Measurements from ENCODE around the gene TEX13C. TPM values are rescaled to one million over a fixed set of nuclear protein-coding genes. Genes with fewer than 3 reads are reported as not detected.
"Not testable (repeated sequence)": the region's sequence is repeated elsewhere in the genome, so short reads cannot be mapped to it uniquely, and the experiment has no call there.

The TEX13C gene
- total RNA-seq = not detected

GRCh38 chrX:125319646-125320521 lies at the start of gene TEX13C:
TSS of gene TEX13C (plus strand) at chrX:125319871. CDS start at chrX:125320120, 249 bp downstream.
- DNase-seq (ENCODE audit: low spot score) = no peak

DNA sequence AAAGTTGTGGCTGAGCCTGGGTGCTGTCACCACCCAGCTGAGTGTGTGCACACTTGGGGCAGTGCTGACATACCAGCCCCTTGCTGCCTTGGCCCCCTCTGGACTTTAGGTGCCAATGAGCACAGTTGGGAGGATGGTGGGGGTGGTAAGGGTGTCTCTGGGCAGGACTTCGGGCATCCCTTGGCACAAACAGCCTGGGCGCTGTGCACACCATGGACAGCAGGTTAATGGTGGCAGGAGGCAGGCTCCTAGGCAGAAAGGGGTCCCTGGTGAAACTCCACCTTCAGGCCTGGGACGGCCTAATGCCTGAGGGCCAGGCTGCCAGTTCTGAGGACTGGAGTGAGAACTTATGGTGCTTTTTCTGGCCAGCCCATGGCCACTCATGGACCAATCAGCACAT lies 32.4 kb upstream of the TEX13C start:
- DNase-seq (ENCODE audit: low spot score) = no peak

DNA sequence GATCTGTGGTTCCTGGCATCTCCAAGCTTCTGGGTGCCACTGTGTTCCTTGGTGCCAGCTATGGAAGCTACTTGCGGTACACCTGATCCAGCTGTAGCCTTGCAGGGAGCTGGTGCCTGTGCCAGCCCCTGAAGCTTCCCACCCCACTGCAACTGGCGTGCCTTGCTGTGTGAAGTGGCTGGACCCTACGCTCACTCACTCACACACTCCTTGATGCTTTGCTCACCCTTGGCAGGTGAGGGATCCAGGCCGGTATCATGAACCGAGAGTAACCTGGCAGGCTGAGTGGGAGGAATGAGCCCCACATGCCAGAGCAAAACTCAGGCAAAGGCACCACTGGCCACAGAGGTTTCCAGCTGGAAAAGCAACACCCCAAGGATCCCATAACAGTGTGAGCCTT lies 31.3 kb upstream of the TEX13C start:
- no peak for DNase-seq (ENCODE audit: low spot score)

DNA sequence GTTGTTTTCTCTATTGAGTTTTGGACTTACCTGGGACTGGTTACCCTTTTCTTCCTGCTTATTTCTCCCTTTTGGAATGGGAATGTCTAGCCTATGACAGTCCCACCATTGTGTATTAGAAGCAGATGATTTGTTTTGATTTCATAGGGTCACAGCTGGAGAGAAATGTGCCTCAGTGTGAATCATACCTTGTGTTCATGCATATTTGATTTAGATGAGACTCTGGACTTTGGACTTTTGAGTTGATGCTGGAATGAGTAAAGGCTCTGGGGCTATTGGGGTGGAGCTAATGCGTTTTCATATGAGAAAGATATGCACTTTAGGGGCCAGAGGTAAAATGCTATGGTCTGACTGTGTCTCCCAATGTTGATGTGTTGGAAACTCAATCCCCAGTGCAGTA lies 30.5 kb upstream of the TEX13C start:
- DNase-seq (ENCODE audit: low spot score) = no peak

GRCh38 chrX:125289920-125290319 lies 29.8 kb upstream of the TEX13C start:
- DNase-seq (ENCODE audit: low spot score) = no peak

GRCh38 chrX:125291124-125291523 lies 28.5 kb upstream of the TEX13C start:
- no peak for DNase-seq (ENCODE audit: low spot score)

GRCh38 chrX:125293850-125294780 lies 25.6 kb upstream of the TEX13C start:
- no peak for DNase-seq (ENCODE audit: low spot score)

- no peak for DNase-seq (ENCODE audit: low spot score)
These were observed 24.3 kb upstream of the TEX13C start for GRCh38 chrX:125295337-125295736.

- no peak for DNase-seq (ENCODE audit: low spot score)
These were observed 20.8 kb upstream of the TEX13C start for GRCh38 chrX:125298871-125299270.

- DNase-seq (ENCODE audit: low spot score) = no peak
These were observed 13.3 kb upstream of the TEX13C start for GRCh38 chrX:125306335-125306866.

- DNase-seq (ENCODE audit: low spot score) = no peak
These were observed 11.0 kb upstream of the TEX13C start for GRCh38 chrX:125308653-125309052.

GRCh38 chrX:125319166-125319565 lies 505 bp upstream of the TEX13C start:
- not testable (repeated sequence) for DNase-seq (ENCODE audit: low spot score)

- DNase-seq (ENCODE audit: low spot score) = no peak
These were observed 2.8 kb downstream of the TEX13C start for GRCh38 chrX:125322431-125322830.

DNA sequence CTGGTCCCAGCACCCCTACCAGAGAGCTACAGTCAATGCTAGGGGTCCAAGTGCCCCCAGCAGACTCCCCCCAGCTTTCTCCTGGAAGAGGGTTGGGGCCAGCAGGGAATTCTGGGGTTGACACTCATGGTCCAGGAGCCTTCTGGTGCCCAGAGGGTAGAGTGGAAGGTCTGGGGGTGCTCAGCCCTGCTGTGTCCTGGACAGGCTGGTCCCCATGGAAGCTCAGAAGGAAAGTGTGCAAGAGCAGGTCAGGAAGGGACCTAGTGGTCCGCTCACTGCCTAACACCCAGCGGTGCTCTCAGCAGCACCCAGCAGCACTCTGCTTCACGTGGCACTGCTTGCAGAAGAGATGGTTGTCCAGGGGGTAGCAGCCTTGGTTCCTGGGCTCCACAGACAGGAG lies 6.9 kb downstream of the TEX13C start:
- DNase-seq (ENCODE audit: low spot score) = no peak

- no peak for DNase-seq (ENCODE audit: low spot score)
These were observed 8.2 kb downstream of the TEX13C start for GRCh38 chrX:125327891-125328290.

DNA sequence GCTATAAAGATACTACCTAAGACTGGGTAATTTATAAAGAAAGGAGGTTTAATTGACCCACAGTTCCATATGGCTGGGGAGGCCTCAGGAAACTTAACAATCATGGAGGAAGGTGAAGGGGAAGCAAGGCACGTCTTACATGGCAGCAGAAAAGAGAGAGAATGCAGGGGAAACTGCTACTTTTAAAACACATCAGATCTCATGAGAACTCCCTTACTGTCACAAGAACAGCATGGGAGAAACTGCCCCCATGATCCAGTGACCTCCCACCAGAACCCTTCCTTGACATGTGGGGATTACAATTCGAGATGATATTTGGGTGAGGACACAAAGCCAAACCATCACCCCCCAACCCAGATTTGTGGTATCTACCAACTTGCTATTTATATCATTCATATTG lies 13.9 kb downstream of the TEX13C start:
- DNase-seq (ENCODE audit: low spot score) = no peak

DNA sequence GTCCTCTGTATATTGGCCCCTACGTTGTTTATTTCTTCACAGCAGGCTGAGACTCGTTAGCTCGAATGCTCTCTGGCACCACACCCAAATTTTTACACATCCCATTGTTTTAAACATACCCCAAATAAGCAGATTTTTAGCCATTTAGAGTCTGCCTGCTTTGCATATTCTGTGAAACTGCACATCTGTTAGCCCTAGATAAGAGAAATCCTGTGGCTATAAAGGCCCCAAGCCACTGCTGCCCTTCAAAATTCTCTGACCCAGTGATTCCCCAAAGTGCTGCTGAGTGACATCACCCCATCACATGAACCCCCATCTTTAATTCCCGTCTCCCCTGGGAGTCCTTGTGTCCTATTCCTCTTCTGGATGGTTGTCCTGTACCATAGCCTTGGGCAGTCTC lies 20.8 kb downstream of the TEX13C start:
- no peak for DNase-seq (ENCODE audit: low spot score)

DNA sequence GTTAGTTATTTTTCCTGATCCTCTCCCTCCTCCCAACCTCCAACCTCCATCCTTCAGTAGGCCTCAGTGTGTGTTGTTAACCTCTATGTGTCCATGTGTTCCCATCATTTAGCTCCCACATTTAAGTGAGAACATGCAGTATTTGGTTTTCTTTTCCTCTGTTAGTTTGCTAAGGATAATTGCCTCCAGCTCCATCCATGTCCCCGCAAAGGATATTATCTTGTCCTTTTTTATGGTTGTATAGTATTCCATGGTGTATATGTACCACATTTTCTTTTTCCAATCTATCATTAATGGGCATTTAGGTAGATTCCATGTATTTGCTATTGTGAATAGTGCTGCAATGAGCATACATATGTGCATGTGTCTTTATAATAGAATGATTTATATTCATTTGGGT lies 54.5 kb downstream of the TEX13C start:
- DNase-seq (ENCODE audit: low spot score) = no peak

Measured in mucosa of gallbladder (tissue), 1 donor.